ENCODE data around the gene TBC1D22A.

GRCh38 chr22:47147572-47147971 is 385.1 kb downstream of the TBC1D22A start:
- TF ChIP-seq CTCF (IDR thresholded peaks at IDR 0.05) (no peak), POLR2A (IDR thresholded peaks at IDR 0.05) (no peak)

All from Peyer's patch (tissue), 4 donors.